Measurements from ENCODE around the gene MCC. TPM values are rescaled to one million over a fixed set of nuclear protein-coding genes. Genes with fewer than 3 reads are reported as not detected.

The MCC gene
- total RNA-seq, 1 experiment from 2014 or later = 0.41 TPM

DNA sequence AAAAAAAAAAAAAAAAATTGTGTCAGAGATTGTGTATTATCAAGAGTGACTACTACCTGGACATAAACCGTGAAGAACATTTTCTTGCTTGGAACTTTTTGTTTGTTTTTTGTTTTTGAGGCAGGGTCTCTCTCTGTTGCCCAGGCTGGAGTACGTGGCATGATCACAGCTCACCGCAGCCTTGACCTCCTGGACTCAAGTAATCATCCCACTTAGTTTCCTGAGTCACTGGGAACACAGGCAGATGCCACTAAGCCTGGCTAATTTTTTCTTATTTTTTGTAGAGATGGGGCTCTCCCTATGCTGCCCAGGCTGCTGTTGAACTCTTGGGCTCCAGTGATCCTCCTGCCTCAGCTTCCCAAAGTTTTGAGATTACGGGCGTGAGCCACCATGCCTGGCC is 485.8 kb downstream of the MCC start:
- intact Hi-C loops (cut with micrococcal nuclease; ENCODE audit: unreplicated experiment) = no loop called here
- TF ChIP-seq, protein P1, sequence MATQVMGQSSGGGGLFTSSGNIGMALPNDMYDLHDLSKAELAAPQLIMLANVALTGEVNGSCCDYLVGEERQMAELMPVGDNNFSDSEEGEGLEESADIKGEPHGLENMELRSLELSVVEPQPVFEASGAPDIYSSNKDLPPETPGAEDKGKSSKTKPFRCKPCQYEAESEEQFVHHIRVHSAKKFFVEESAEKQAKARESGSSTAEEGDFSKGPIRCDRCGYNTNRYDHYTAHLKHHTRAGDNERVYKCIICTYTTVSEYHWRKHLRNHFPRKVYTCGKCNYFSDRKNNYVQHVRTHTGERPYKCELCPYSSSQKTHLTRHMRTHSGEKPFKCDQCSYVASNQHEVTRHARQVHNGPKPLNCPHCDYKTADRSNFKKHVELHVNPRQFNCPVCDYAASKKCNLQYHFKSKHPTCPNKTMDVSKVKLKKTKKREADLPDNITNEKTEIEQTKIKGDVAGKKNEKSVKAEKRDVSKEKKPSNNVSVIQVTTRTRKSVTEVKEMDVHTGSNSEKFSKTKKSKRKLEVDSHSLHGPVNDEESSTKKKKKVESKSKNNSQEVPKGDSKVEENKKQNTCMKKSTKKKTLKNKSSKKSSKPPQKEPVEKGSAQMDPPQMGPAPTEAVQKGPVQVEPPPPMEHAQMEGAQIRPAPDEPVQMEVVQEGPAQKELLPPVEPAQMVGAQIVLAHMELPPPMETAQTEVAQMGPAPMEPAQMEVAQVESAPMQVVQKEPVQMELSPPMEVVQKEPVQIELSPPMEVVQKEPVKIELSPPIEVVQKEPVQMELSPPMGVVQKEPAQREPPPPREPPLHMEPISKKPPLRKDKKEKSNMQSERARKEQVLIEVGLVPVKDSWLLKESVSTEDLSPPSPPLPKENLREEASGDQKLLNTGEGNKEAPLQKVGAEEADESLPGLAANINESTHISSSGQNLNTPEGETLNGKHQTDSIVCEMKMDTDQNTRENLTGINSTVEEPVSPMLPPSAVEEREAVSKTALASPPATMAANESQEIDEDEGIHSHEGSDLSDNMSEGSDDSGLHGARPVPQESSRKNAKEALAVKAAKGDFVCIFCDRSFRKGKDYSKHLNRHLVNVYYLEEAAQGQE (IDR thresholded peaks at IDR 0.05; ENCODE audit: insufficient read depth in 1 of 2, low read depth in 2 of 2, low read length in 1 of 2) = no peak
- TF ChIP-seq SIN3A (IDR thresholded peaks at IDR 0.05; ENCODE audit: borderline replicate concordance, insufficient read depth, low read depth, low read length) = no peak
- no peak for TF ChIP-seq TCF7L2 (IDR thresholded peaks at IDR 0.05; ENCODE audit: low read depth, low read length)
- no peak for TF ChIP-seq POLR2AphosphoS5 (IDR thresholded peaks at IDR 0.05; ENCODE audit: low read depth, low read length)
- TF ChIP-seq, protein P2, sequence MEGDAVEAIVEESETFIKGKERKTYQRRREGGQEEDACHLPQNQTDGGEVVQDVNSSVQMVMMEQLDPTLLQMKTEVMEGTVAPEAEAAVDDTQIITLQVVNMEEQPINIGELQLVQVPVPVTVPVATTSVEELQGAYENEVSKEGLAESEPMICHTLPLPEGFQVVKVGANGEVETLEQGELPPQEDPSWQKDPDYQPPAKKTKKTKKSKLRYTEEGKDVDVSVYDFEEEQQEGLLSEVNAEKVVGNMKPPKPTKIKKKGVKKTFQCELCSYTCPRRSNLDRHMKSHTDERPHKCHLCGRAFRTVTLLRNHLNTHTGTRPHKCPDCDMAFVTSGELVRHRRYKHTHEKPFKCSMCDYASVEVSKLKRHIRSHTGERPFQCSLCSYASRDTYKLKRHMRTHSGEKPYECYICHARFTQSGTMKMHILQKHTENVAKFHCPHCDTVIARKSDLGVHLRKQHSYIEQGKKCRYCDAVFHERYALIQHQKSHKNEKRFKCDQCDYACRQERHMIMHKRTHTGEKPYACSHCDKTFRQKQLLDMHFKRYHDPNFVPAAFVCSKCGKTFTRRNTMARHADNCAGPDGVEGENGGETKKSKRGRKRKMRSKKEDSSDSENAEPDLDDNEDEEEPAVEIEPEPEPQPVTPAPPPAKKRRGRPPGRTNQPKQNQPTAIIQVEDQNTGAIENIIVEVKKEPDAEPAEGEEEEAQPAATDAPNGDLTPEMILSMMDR (IDR thresholded peaks at IDR 0.05) = no peak
- ChIA-PET POLR2A (no interaction called here), CTCF (no interaction called here)
- ATAC-seq (no peak), DNase-seq (ENCODE audit: low read depth, low spot score) (no peak)
- Histone ChIP-seq H3K4me3 (ENCODE audit: low read depth in 2 of 2, low read length in 2 of 2) (no peak overlapping the region), H3K9me3 (ENCODE audit: control insufficient read depth, insufficient read depth, low read depth, low read length) (no peaks in the 10 kb centered on the region), H3K27me3 (ENCODE audit: control insufficient read depth, insufficient read depth, low read length) (no peaks in the 10 kb centered on the region), H3K27ac (ENCODE audit: low read length) (no peak overlapping the region), H3K36me3 (ENCODE audit: control insufficient read depth, insufficient read depth, low read length) (peaks cover 39% of the 10 kb centered on the region), H3K4me1 (ENCODE audit: control insufficient read depth, insufficient read depth, low read length) (no peaks in the 10 kb centered on the region)
- in situ Hi-C loops (cut with HindIII; ENCODE audit: low pct_unique_long_range_greater_than_20kb, low sequenced_read_pairs) = no loop called here
- BruUV-seq (replicated peaks) = no TSS peak

DNA sequence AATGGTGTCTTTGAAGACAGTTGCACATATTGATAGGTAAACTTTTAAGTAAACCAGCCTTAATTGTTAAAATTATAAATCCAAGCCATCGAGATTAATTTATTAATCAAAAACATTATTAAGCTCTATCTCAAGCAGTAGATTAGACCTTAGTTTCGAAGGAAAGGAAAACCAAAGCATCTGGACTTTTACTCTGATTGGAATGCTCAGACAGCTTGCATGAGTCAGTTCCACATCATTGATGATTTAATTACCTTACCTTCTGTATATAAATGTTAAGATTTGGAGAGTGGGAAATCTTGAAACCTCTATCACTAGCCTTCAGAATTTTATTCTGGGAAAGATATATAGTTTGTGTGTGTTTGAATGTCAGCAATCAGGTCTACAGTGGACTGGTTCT is 487.8 kb downstream of the MCC start:
- POLR2A ChIA-PET = no interaction called here
- no peaks in the 10 kb centered on the region; the same call in 1 of the 2 replicates for H3K4me1 ChIP-seq (ENCODE audit: control insufficient read depth, insufficient read depth, low read length)
- DNase-seq (ENCODE audit: low read depth, low spot score) (no peak), ATAC-seq (no peak)
- H3K4me3 ChIP-seq (ENCODE audit: low read depth in 2 of 2, low read length in 2 of 2) = no peak overlapping the region
- H3K27me3 ChIP-seq (ENCODE audit: control insufficient read depth, insufficient read depth, low read length) = no peaks in the 10 kb centered on the region
- CTCF ChIA-PET = interaction anchor here (1.1 kb wide), 1 partner anchor 606 kb away, joined by 4 read pairs; no protein-coding TSS in a partner anchor
- no peaks in the 10 kb centered on the region for H3K9me3 ChIP-seq (ENCODE audit: control insufficient read depth, insufficient read depth, low read depth, low read length)
- peaks cover 46% of the 10 kb centered on the region for H3K36me3 ChIP-seq (ENCODE audit: control insufficient read depth, insufficient read depth, low read length)
- no peak overlapping the region for H3K27ac ChIP-seq (ENCODE audit: low read length)
- BruUV-seq (replicated peaks) = no TSS peak
- in situ Hi-C loops (cut with HindIII; ENCODE audit: low pct_unique_long_range_greater_than_20kb, low sequenced_read_pairs) (no loop called here), intact Hi-C loops (cut with micrococcal nuclease; ENCODE audit: unreplicated experiment) (no loop called here)
- TF ChIP-seq, protein P2 (IDR thresholded peaks at IDR 0.05) = no peak
- TF ChIP-seq SIN3A (IDR thresholded peaks at IDR 0.05; ENCODE audit: borderline replicate concordance, insufficient read depth, low read depth, low read length) (no peak), TCF7L2 (IDR thresholded peaks at IDR 0.05; ENCODE audit: low read depth, low read length) (no peak), POLR2AphosphoS5 (IDR thresholded peaks at IDR 0.05; ENCODE audit: low read depth, low read length) (no peak)
- TF ChIP-seq, protein P1 (IDR thresholded peaks at IDR 0.05; ENCODE audit: insufficient read depth in 1 of 2, low read depth in 2 of 2, low read length in 1 of 2) = no peak

Data from Panc1 (cell line).